Measurements from ENCODE around the gene MYOM1. TPM values are rescaled to one million over a fixed set of nuclear protein-coding genes. Genes with fewer than 3 reads are reported as not detected.
A peak's percentile ranks its signal among the peaks of the same experiment; 100 is the strongest.

MYOM1 gene
- polyA plus RNA-seq, 1 experiment, result 0.02 TPM

DNA sequence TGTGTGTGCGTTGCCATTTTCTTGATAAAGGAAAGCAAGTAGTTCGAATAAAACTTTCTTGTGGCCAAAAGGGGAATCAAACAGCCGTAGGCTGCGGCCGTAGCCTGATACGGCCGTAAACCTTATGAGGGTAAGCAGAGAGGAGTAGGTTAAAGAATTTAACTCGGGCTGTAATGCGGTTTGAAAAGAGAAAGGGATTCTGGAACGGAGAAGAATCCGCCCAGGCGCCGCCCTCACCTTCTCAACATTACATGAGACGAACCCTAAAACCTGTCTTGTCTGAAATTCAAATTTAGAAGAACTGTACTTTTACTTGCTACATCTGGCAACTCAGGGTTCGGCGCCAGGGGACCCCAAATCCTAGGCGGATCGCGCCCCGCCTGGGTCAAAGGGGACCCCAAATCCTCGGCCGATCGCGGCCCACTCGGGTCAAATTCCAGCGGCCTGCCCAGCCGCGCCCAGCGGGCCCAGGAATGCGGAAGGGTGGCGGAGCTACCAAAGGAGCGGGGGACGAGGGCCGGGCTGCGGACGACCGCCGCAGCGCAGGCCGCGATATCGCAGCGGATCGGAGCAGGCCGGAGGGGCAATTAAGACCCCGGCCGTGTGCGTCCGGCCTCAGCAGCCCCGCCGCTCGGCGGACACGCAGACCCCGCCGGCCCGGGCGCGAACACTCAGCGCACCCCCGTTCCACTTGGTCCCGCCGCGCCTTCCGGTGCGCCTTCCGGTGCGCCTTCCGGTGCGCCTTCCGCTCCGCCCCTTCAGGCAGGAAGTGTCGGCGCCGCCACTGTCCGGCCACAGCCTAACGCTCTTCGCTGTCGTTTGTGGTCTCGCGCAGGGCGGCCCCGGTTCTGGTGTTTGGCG is 41.8 kb upstream of the MYOM1 start, which contains the start of gene MYL12B:
Gene MYL12B (plus strand): TSS at position 761 of the 861 bp plus-strand sequence. CDS start 10,766 bp downstream, outside the sequence.
- H3K9me3 ChIP-seq (ENCODE audit: control insufficient read depth, insufficient read depth, low read length), result no peaks in the 10 kb centered on the region; the same call in 1 of the 2 replicates
- no peaks in the 10 kb centered on the region for H3K27me3 ChIP-seq (ENCODE audit: control insufficient read depth, insufficient read depth, low read length)
- POLR2A ChIA-PET, result interaction anchor here (1.0 to 2.0 kb wide), 3 partner anchors 12 to 188 kb away, joined by 4 to 14 read pairs (median 6); partner anchors contain the start of genes MYL12A and TGIF1
- TF ChIP-seq, protein P1, sequence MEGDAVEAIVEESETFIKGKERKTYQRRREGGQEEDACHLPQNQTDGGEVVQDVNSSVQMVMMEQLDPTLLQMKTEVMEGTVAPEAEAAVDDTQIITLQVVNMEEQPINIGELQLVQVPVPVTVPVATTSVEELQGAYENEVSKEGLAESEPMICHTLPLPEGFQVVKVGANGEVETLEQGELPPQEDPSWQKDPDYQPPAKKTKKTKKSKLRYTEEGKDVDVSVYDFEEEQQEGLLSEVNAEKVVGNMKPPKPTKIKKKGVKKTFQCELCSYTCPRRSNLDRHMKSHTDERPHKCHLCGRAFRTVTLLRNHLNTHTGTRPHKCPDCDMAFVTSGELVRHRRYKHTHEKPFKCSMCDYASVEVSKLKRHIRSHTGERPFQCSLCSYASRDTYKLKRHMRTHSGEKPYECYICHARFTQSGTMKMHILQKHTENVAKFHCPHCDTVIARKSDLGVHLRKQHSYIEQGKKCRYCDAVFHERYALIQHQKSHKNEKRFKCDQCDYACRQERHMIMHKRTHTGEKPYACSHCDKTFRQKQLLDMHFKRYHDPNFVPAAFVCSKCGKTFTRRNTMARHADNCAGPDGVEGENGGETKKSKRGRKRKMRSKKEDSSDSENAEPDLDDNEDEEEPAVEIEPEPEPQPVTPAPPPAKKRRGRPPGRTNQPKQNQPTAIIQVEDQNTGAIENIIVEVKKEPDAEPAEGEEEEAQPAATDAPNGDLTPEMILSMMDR (IDR thresholded peaks at IDR 0.05; ENCODE audit: low read depth, low read length), result 0 out of 2 replicates have a peak, but pooled peaks have one; percentile 2
- CTCF ChIA-PET, result no interaction called here
- DNase-seq (ENCODE audit: low read depth, low spot score), result no peak
- peak within 1 kb of the TSS; percentile 95 for H3K27ac ChIP-seq (ENCODE audit: low read depth, low read length)
- H3K4me3 ChIP-seq (ENCODE audit: low read depth, low read length), result peak within 1 kb of the TSS; percentile 93

DNA sequence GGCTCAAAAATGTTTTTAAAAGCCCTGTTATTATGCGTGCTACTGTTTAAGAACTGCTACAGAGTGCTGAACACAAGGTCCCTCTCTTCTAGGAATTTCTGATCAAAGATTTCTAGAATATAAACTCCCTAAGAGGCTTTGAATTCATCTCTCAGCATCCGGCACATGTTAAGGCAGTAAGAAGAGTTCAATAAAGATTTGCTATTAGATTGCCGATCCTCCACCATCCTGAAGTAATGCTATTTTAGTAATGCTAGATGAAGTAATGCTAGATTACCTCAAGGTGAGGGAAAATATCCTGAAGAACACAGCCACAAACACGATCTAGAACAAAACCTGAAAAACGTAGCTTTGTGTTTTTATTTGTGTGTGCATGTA is 41.2 kb upstream of the MYOM1 start:
- Histone ChIP-seq H3K4me3 (ENCODE audit: low read depth, low read length) (peak overlapping the region; percentile 93), H3K27ac (ENCODE audit: low read depth, low read length) (peak overlapping the region; percentile 95), H3K9me3 (ENCODE audit: control insufficient read depth, insufficient read depth, low read length) (no peaks in the 10 kb centered on the region; the same call in 1 of the 2 replicates), H3K27me3 (ENCODE audit: control insufficient read depth, insufficient read depth, low read length) (no peaks in the 10 kb centered on the region)
- CTCF ChIA-PET, result no interaction called here
- POLR2A ChIA-PET, result interaction anchor here (1.0 to 2.0 kb wide), 3 partner anchors 12 to 189 kb away, joined by 4 to 14 read pairs (median 6); partner anchors contain the start of genes MYL12A and TGIF1
- TF ChIP-seq, protein P1 (IDR thresholded peaks at IDR 0.05; ENCODE audit: low read depth, low read length), result no peak
- no peak for DNase-seq (ENCODE audit: low read depth, low spot score)

DNA sequence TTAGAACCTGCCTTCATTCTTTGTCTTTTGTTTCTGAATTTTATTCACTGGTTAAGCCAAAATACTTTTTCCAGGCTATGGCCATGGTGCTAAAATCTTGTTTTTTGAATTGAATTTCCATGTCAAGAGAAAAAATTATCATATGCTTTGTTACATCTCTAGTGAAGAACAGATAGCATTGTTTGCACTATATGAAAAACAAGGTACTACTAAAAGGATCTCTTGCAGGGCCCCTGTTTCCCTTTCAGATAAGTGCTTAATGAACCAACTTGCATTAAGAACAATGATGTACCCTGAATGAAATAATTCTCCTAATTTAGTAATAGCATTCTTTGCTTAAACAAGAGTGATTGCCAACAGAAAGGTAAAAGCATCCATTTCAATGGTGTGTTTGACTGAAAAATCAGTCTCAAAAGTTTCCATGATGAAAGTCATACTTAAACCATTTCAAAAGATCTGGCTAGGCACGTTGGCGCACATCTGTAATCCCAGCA is 37.9 kb upstream of the MYOM1 start:
- TF ChIP-seq, protein P1 (IDR thresholded peaks at IDR 0.05; ENCODE audit: low read depth, low read length), result no peak
- DNase-seq (ENCODE audit: low read depth, low spot score), result no peak
- ChIA-PET POLR2A (interaction anchor here (0.6 kb wide), 1 partner anchor 265 kb away, joined by 17 read pairs; no protein-coding TSS in a partner anchor), CTCF (no interaction called here)
- Histone ChIP-seq H3K27ac (ENCODE audit: low read depth, low read length) (no peak overlapping the region), H3K27me3 (ENCODE audit: control insufficient read depth, insufficient read depth, low read length) (no peaks in the 10 kb centered on the region), H3K9me3 (ENCODE audit: control insufficient read depth, insufficient read depth, low read length) (no peaks in the 10 kb centered on the region; the same call in 1 of the 2 replicates), H3K4me3 (ENCODE audit: low read depth, low read length) (no peak overlapping the region)

DNA sequence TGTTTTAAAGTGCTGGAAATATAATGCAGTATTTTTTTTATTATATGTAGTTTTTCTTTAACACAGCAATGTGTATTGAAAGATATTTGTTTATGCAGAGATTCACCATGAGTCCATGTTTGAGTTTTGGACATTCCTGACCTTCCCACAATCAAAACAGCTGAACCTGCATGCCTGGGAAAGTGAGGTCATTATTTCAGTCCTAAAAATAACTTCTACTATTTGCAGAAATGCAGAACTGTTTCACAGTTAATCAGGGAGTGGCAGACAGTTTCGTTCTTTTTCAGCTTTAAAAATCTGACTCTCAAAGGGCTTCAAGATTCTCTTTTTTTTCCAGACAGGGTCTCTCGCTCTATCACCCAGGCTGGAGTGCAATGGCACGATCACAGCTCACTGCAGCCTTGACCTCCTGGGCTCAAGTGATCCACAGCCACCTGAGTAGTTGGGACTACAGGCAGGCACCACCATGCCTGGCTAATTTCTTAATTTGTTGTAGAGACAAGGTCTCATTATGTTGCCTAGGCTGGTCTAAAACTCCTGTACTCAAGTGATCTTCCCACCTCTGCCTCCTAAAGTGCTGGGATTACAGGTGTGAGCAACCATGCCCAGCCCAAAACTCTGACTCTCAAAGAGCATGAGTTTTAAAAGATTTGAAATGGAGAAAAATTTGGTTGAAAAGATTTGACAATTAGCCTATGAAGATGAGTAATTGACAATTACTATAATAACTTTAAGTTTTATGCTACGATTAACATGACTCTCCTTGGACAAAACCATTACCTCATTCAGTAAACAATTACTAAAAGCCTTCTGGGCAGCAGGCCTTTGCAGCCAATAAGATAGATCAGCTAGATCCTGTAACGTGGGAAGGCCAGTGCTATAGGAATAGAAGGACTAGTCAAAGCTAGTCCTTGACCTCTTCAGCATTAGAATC is 37.2 kb upstream of the MYOM1 start:
- ChIA-PET CTCF (no interaction called here), POLR2A (interaction anchor here (0.6 to 1.1 kb wide), 3 partner anchors 10 to 700 kb away, joined by 3 to 17 read pairs (median 8); partner anchors contain the start of gene MYL12A)
- DNase-seq (ENCODE audit: low read depth, low spot score), result no peak
- H3K27me3 ChIP-seq (ENCODE audit: control insufficient read depth, insufficient read depth, low read length), result no peaks in the 10 kb centered on the region
- H3K27ac ChIP-seq (ENCODE audit: low read depth, low read length), result peak overlapping the region; percentile 80
- TF ChIP-seq, protein P1 (IDR thresholded peaks at IDR 0.05; ENCODE audit: low read depth, low read length), result no peak
- peak overlapping the region; percentile 28 for H3K4me3 ChIP-seq (ENCODE audit: low read depth, low read length)
- no peaks in the 10 kb centered on the region; the same call in 1 of the 2 replicates for H3K9me3 ChIP-seq (ENCODE audit: control insufficient read depth, insufficient read depth, low read length)

Measured in AG04450 (cell line).